Measurements from ENCODE around the gene MYH15. TPM values are rescaled to one million over a fixed set of nuclear protein-coding genes. Genes with fewer than 3 reads are reported as not detected.

The MYH15 gene
- total RNA-seq, 4 donors from 2014 or later, result 0.18 to 0.38 TPM; not detected in 2

DNA sequence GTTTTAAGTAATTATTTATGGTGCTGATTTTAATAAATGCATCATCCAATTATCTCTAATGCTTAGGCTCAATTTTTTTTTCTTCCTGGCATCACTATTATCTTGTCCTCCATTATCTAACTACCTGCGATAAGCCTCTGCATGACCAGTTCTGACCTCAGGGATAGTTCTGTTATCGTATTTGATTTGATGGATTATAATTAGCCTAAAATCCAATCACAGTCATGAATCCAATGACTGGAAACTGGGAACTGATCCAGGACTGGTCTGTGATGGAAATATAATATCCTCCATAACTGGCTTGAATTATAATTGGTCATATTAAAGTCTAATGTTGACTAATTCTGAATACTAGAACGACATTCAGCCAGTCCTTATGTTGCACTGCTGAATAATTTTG is 1.1 kb downstream of the MYH15 start:
- no peaks in the 10 kb centered on the region for H3K4me1 ChIP-seq
- no peak for DNase-seq

DNA sequence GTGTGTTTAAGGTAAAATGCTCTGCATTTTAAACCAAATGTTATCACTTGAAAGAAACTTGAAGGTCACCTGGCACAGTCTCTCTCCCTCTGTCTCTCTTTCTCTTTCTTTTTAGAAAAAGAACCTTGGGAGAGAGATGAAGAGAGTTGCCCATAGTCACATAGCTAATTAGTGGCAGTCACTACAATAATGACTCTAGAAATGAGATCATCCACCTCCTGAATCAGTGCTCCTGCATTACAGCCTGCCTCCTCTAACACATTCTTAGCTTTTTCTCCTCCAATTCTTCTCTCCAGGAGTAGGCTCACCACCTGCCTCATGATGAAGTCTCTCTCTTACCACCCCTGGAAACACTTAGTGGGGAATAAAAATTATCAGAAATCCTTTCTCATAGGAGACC is 2.5 kb downstream of the MYH15 start:
- DNase-seq, result no peak
- no peak overlapping the region for H3K4me3 ChIP-seq
- H3K4me1 ChIP-seq, result no peaks in the 10 kb centered on the region
- no peak overlapping the region for H3K27ac ChIP-seq
- TF ChIP-seq, protein P1, sequence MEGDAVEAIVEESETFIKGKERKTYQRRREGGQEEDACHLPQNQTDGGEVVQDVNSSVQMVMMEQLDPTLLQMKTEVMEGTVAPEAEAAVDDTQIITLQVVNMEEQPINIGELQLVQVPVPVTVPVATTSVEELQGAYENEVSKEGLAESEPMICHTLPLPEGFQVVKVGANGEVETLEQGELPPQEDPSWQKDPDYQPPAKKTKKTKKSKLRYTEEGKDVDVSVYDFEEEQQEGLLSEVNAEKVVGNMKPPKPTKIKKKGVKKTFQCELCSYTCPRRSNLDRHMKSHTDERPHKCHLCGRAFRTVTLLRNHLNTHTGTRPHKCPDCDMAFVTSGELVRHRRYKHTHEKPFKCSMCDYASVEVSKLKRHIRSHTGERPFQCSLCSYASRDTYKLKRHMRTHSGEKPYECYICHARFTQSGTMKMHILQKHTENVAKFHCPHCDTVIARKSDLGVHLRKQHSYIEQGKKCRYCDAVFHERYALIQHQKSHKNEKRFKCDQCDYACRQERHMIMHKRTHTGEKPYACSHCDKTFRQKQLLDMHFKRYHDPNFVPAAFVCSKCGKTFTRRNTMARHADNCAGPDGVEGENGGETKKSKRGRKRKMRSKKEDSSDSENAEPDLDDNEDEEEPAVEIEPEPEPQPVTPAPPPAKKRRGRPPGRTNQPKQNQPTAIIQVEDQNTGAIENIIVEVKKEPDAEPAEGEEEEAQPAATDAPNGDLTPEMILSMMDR (IDR thresholded peaks at IDR 0.05), result no peak
- no peak for TF ChIP-seq POLR2A (IDR thresholded peaks at IDR 0.05)
- no peaks in the 10 kb centered on the region for H3K27me3 ChIP-seq
- no peaks in the 10 kb centered on the region for H3K36me3 ChIP-seq
- no peaks in the 10 kb centered on the region for H3K9me3 ChIP-seq

More for the DNA sequence above, 1.1 kb downstream of the MYH15 start:
- no peak for TF ChIP-seq POLR2A (IDR thresholded peaks at IDR 0.05)
- TF ChIP-seq, protein P1 (IDR thresholded peaks at IDR 0.05), result no peak
- Histone ChIP-seq H3K27me3 (no peaks in the 10 kb centered on the region), H3K4me3 (no peak overlapping the region), H3K36me3 (no peaks in the 10 kb centered on the region), H3K9me3 (no peaks in the 10 kb centered on the region), H3K27ac (no peak overlapping the region)

DNA sequence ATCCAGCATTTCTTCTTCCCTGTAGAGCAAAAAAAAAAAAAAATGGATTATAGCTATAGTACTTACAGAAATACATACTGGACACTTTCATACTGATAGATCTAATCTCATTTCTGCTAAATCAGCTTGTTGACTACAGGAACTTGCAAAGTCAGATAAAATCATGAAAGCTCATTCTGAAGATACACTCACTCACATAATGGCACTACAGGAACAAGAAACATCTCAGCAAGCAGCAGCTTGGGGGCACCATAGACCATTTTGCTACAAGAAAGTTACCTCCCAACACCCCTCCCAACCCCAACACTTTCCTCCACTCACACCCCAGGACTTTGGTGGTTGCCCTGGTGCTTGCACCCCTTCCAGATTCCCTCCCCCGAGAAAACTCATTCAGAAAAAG is 4.6 kb downstream of the MYH15 start:
- Histone ChIP-seq H3K9me3 (no peaks in the 10 kb centered on the region), H3K27me3 (no peaks in the 10 kb centered on the region), H3K4me3 (no peak overlapping the region), H3K27ac (no peak overlapping the region), H3K4me1 (no peaks in the 10 kb centered on the region), H3K36me3 (no peaks in the 10 kb centered on the region)
- TF ChIP-seq POLR2A (IDR thresholded peaks at IDR 0.05), result no peak
- TF ChIP-seq, protein P1 (IDR thresholded peaks at IDR 0.05), result no peak
- no peak for DNase-seq

DNA sequence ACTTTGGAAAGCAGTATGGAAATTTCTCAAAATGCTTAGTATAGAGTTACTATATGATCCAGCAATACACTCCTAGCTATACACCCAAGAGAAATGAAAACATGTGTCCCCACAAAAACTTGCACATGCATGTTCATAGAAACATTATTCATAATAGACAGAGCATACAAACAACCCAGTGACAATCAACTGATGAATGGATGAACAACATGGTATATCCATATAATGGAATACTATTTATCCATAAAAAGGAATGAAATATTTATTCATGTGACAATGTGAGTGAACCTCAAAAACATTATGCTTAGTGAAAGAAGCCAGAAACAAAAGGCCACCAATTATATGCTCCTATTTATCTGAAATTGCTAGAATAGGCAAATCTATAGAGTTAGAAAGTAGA is 6.7 kb downstream of the MYH15 start:
- H3K4me3 ChIP-seq, result no peak overlapping the region
- H3K4me1 ChIP-seq, result no peaks in the 10 kb centered on the region
- no peaks in the 10 kb centered on the region for H3K9me3 ChIP-seq
- no peak for DNase-seq
- no peaks in the 10 kb centered on the region for H3K27me3 ChIP-seq
- TF ChIP-seq POLR2A (IDR thresholded peaks at IDR 0.05), result no peak
- TF ChIP-seq, protein P1 (IDR thresholded peaks at IDR 0.05), result no peak
- no peak overlapping the region for H3K27ac ChIP-seq
- no peaks in the 10 kb centered on the region for H3K36me3 ChIP-seq

DNA sequence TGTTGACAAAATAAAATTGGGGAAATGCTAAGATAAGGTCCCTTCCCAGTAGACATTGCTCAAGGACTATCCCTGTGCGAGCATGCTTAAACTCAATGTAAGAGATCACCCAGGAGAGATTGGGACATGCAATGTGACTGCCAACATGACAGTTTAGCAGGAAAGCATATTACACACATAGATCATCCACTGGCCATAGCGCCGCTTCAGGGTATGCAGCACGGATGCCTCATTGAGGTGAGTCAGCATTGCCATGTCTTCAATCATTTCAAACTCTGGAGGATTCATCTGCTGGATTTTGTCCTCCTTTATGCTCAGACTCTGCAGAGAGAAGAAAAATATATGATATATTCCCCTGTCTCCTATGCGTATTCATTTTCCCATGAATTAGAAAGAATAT is 8.9 kb downstream of the MYH15 start:
- Histone ChIP-seq H3K36me3 (no peaks in the 10 kb centered on the region), H3K4me1 (no peaks in the 10 kb centered on the region), H3K4me3 (no peak overlapping the region), H3K27me3 (no peaks in the 10 kb centered on the region), H3K9me3 (no peaks in the 10 kb centered on the region), H3K27ac (no peak overlapping the region)
- TF ChIP-seq, protein P1 (IDR thresholded peaks at IDR 0.05), result no peak
- TF ChIP-seq POLR2A (IDR thresholded peaks at IDR 0.05), result no peak
- no peak for DNase-seq

DNA sequence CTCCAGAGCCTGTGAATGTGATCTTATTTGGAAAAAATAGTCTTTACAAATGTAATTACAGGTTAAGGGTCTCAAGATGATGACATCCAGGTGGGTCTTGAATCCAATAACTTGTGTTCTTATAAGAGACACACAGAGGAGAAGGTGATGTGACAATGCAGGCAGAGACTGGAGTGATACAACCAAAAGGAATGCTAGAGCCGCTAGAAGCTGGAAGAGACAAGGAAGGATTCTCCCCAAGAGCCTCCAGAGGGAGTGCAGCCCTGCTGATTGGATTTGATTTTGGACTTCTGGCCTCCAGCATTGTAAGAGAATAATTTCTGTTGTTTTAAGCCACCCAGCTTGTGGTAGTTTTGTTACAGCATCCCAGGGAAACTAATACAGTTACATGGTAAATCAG is 9.7 kb downstream of the MYH15 start:
- Histone ChIP-seq H3K4me1 (no peaks in the 10 kb centered on the region), H3K27me3 (no peaks in the 10 kb centered on the region), H3K36me3 (no peaks in the 10 kb centered on the region), H3K4me3 (no peak overlapping the region), H3K9me3 (no peaks in the 10 kb centered on the region), H3K27ac (no peak overlapping the region)
- DNase-seq, result no peak
- TF ChIP-seq POLR2A (IDR thresholded peaks at IDR 0.05), result no peak
- TF ChIP-seq, protein P1 (IDR thresholded peaks at IDR 0.05), result no peak

All from Peyer's patch (tissue), 4 donors.